ENCODE results near the gene EID2. TPM values are rescaled to one million over a fixed set of nuclear protein-coding genes. Genes with fewer than 3 reads are reported as not detected.

EID2 gene
- total and polyA plus RNA-seq, 2 donors from 2014 or later = 12.0 to 17.0 TPM

DNA sequence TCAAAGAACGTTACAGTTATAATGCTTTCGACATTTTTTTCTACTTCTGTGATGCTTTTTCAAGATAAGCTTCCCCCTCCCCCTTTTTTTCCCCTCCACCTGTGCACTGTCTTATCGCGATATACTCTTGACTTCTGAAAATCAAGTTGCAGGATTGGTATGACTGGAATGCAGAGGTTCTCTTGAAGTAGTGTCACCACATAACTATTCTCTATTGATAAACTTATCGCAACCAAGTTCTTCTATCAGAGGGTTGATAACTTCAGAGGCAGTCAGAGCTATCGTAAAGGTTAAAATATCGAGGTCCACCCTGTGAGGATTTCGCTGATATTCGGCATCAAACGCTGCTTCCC lies 820 bp downstream of the EID2 start:
- H3K9ac ChIP-seq (ENCODE audit: low read length in 3 of 3) = peak overlapping the region; percentile 83 to 96 (median 88)
- no peaks in the 10 kb centered on the region for H3K9me3 ChIP-seq (ENCODE audit: control insufficient read depth in 2 of 3, insufficient read depth in 1 of 3, low read length in 3 of 3)
- H3K27me3 ChIP-seq (ENCODE audit: control insufficient read depth, insufficient read depth, low read length) = no peaks in the 10 kb centered on the region
- TF ChIP-seq, protein P1, sequence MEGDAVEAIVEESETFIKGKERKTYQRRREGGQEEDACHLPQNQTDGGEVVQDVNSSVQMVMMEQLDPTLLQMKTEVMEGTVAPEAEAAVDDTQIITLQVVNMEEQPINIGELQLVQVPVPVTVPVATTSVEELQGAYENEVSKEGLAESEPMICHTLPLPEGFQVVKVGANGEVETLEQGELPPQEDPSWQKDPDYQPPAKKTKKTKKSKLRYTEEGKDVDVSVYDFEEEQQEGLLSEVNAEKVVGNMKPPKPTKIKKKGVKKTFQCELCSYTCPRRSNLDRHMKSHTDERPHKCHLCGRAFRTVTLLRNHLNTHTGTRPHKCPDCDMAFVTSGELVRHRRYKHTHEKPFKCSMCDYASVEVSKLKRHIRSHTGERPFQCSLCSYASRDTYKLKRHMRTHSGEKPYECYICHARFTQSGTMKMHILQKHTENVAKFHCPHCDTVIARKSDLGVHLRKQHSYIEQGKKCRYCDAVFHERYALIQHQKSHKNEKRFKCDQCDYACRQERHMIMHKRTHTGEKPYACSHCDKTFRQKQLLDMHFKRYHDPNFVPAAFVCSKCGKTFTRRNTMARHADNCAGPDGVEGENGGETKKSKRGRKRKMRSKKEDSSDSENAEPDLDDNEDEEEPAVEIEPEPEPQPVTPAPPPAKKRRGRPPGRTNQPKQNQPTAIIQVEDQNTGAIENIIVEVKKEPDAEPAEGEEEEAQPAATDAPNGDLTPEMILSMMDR (IDR thresholded peaks at IDR 0.05; ENCODE audit: borderline replicate concordance, extremely low read depth, insufficient read depth) = no peak
- H3K4me3 ChIP-seq (ENCODE audit: low read length in 3 of 3) = peak overlapping the region; percentile 88 to 92 (median 92)
- intact Hi-C loops (cut with DNase I) = loop anchor here (10.0 kb wide), 1 partner anchor 64 kb away; no protein-coding TSS in a partner anchor
- no peak for FAIRE-seq
- no peaks in the 10 kb centered on the region for H3K36me3 ChIP-seq (ENCODE audit: control insufficient read depth in 2 of 3, insufficient read depth in 3 of 3, low read length in 3 of 3)
- peaks cover 0 to 4% (median 3%) of the 10 kb centered on the region in 3 donors for H3K4me1 ChIP-seq (ENCODE audit: control insufficient read depth in 2 of 3, insufficient read depth in 2 of 3, low read depth in 1 of 3, low read length in 3 of 3)
- H3K27ac ChIP-seq (ENCODE audit: low read depth in 2 of 2, low read length in 2 of 2) = peak overlapping the region; percentile 53 to 90
- peak in 2 of 5 donors; percentile 53 to 69 for DNase-seq

DNA sequence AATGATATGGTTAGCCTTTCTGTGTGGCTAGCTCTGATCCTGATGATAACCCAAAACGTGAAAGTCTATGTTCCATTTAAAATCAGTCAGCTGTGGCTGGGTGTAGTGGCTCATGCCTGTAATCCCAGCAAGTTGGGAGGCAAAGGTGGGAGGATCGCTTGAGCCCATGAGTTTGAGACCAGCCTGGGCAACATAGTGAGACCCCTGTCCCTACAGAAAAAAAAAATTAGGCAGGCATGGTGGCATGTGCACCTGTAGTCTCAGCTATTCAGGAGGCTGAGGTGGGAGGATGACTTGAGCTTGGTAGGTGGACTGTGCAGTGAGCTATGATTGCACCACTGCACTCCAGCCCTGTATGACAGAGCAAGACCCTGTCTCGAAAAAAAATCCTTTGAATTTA lies 6.2 kb downstream of the EID2 start:
- FAIRE-seq = no peak
- no peak for DNase-seq
- Histone ChIP-seq H3K9me3 (ENCODE audit: control insufficient read depth in 2 of 3, insufficient read depth in 1 of 3, low read length in 3 of 3) (no peaks in the 10 kb centered on the region), H3K27me3 (ENCODE audit: control insufficient read depth, insufficient read depth, low read length) (no peaks in the 10 kb centered on the region), H3K36me3 (ENCODE audit: control insufficient read depth in 2 of 3, insufficient read depth in 3 of 3, low read length in 3 of 3) (no peaks in the 10 kb centered on the region), H3K27ac (ENCODE audit: low read depth in 2 of 2, low read length in 2 of 2) (no peak overlapping the region), H3K4me3 (ENCODE audit: low read length in 3 of 3) (no peak overlapping the region), H3K4me1 (ENCODE audit: control insufficient read depth in 2 of 3, insufficient read depth in 2 of 3, low read depth in 1 of 3, low read length in 3 of 3) (peaks cover 0 to 6% (median 2%) of the 10 kb centered on the region in 3 donors), H3K9ac (ENCODE audit: low read length in 3 of 3) (no peak overlapping the region)
- intact Hi-C loops (cut with DNase I) = loop anchor here (10.0 kb wide), 1 partner anchor 59 kb away; no protein-coding TSS in a partner anchor
- TF ChIP-seq, protein P1 (IDR thresholded peaks at IDR 0.05; ENCODE audit: borderline replicate concordance, extremely low read depth, insufficient read depth) = no peak

DNA sequence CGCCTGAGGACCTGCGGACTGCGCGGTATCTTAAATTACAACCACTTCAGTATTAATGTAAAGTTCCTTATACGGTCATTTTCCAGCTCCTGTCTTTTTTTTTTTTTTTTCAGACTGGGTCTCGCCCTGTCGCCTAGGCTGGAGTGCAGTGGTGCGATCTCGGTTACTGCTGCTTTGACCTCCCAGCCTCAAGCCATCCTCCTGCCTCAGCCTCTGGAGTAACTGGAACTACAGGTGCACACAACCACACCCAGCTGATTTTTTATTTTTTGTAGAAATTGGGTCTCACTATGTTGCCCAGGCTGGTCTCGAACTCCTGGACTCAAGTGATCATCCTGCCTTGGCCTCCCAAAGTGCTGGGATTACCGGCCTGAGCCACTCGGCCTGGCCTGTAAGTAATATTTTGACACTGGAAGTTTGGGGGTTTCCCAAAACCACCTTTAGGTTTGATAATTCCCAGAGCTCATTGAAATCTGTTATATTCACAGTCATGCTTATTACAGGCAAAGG lies 6.9 kb downstream of the EID2 start:
- TF ChIP-seq, protein P1 (IDR thresholded peaks at IDR 0.05; ENCODE audit: borderline replicate concordance, extremely low read depth, insufficient read depth) = no peak
- Histone ChIP-seq H3K27ac (ENCODE audit: low read depth in 2 of 2, low read length in 2 of 2) (no peak overlapping the region), H3K4me3 (ENCODE audit: low read length in 3 of 3) (peak overlapping the region in 2 of 3 donors; percentile 81 to 86), H3K9me3 (ENCODE audit: control insufficient read depth in 2 of 3, insufficient read depth in 1 of 3, low read length in 3 of 3) (no peaks in the 10 kb centered on the region), H3K27me3 (ENCODE audit: control insufficient read depth, insufficient read depth, low read length) (no peaks in the 10 kb centered on the region), H3K4me1 (ENCODE audit: control insufficient read depth in 2 of 3, insufficient read depth in 2 of 3, low read depth in 1 of 3, low read length in 3 of 3) (peaks cover 0 to 5% (median 0%) of the 10 kb centered on the region in 3 donors), H3K9ac (ENCODE audit: low read length in 3 of 3) (peak overlapping the region in 1 of 3 donors; percentile 83), H3K36me3 (ENCODE audit: control insufficient read depth in 2 of 3, insufficient read depth in 3 of 3, low read length in 3 of 3) (no peaks in the 10 kb centered on the region)
- FAIRE-seq (no peak), DNase-seq (no peak)
- intact Hi-C loops (cut with DNase I) = loop anchor here (10.0 kb wide), 1 partner anchor 58 kb away; no protein-coding TSS in a partner anchor
